OCI-LY1 (cell line): Measurements from ENCODE around the gene GPR176.

Experiments used
- H2AFZ ChIP-seq: fragments of 200-600 bp; sonication (generic), shearing (Covaris generic); 2 replicates; pipeline ENCODE4 v1.6.0; 2014; ENCODE audit warnings: antibody characterized with exemption, mild to moderate bottlenecking, low read length
- H3F3A ChIP-seq: fragments of 200-600 bp; sonication (generic), shearing (Covaris generic); 2 replicates; pipeline ENCODE4 v1.6.0; 2014; ENCODE audit warnings: mild to moderate bottlenecking, antibody characterized with exemption, low read length, moderate library complexity; ENCODE audit not compliant: insufficient read depth
- H3K27ac ChIP-seq: fragments of 200-600 bp; sonication (generic); 2 replicates; pipeline ENCODE4 v1.5.1; 2014; ENCODE audit warnings: low read length, mixed run types, mild to moderate bottlenecking, low read depth; ENCODE audit not compliant: poor library complexity, severe bottlenecking
- H3K27me3 ChIP-seq: fragments of 200-600 bp; sonication (generic); 2 replicates; pipeline ENCODE4 v1.6.0; 2014; ENCODE audit warnings: antibody characterized with exemption, mild to moderate bottlenecking, low read length, moderate library complexity; ENCODE audit not compliant: insufficient read depth
- H3K36me3 ChIP-seq: fragments of 200-600 bp; sonication (generic); 2 replicates; pipeline ENCODE4 v1.6.1; 2014; ENCODE audit warnings: mild to moderate bottlenecking, antibody characterized with exemption, low read length, moderate library complexity, mixed read lengths; ENCODE audit not compliant: insufficient read depth
- H3K4me1 ChIP-seq: fragments of 200-600 bp; sonication (generic); 2 replicates; pipeline ENCODE4 v1.5.1; 2014; ENCODE audit warnings: mild to moderate bottlenecking, low read length, moderate library complexity; ENCODE audit not compliant: insufficient read depth, severe bottlenecking
- H3K4me2 ChIP-seq: fragments of 200-600 bp; sonication (generic), shearing (Covaris generic); 2 replicates; pipeline ENCODE4 v1.6.1; 2014; ENCODE audit warnings: low read length
- H3K4me3 ChIP-seq: fragments of 200-600 bp; sonication (generic); 2 replicates; pipeline ENCODE4 v1.5.1; 2014; ENCODE audit warnings: low read length, low read depth, mild to moderate bottlenecking, mixed read lengths; ENCODE audit not compliant: poor library complexity, severe bottlenecking
- H3K79me2 ChIP-seq: fragments of 200-600 bp; shearing (Covaris generic); 2 replicates; pipeline ENCODE4 v1.6.1; 2016; ENCODE audit warnings: mixed run types, low read length, mixed read lengths; ENCODE audit not compliant: insufficient read depth
- H3K9ac ChIP-seq: fragments of 200-600 bp; sonication (generic), shearing (Covaris generic); 2 replicates; pipeline ENCODE4 v1.6.1; 2014; ENCODE audit warnings: mild to moderate bottlenecking, low read length, mixed read lengths
- H3K9me2 ChIP-seq: fragments of 200-600 bp; sonication (generic), shearing (Covaris generic); 2 replicates; pipeline ENCODE4 v1.6.1; 2014; ENCODE audit warnings: low read depth, mild to moderate bottlenecking, low read length, mixed read lengths
- H3K9me3 ChIP-seq: fragments of 200-600 bp; shearing (Covaris generic); 2 replicates; pipeline ENCODE4 v1.6.1; 2014; ENCODE audit warnings: low read length, mixed read lengths
- H4K20me1 ChIP-seq: fragments of 200-600 bp; sonication (generic), shearing (Covaris generic); 2 replicates; pipeline ENCODE4 v1.6.0; 2016; ENCODE audit warnings: mild to moderate bottlenecking, low read length; ENCODE audit not compliant: insufficient read depth
- CTCF ChIP-seq: fragments of 200-600 bp; sonication (generic), shearing (Covaris generic); IDR thresholded peaks from 2 replicates; pipeline ENCODE4 v1.5.1; 2017; ENCODE audit warnings: mild to moderate bottlenecking, antibody characterized with exemption, low read length, moderate library complexity, mixed read lengths
- EZH2 ChIP-seq: fragments of 200-600 bp; sonication (generic), shearing (Covaris generic); IDR thresholded peaks from 2 replicates; pipeline ENCODE4 v1.8.0; 2017; ENCODE audit warnings: borderline replicate concordance, mixed run types, mild to moderate bottlenecking, antibody characterized with exemption, low read length, moderate library complexity, mixed read lengths

The GPR176 gene

GRCh38 chr15:39934397-39935071 is 14.5 kb upstream of the GPR176 start:
- peaks cover 8% of the 10 kb centered on the region; the same call in 1 of the 2 replicates for H3K36me3 ChIP-seq
- H3K4me3 ChIP-seq: peak overlapping the region; percentile 76
- H3K4me2 ChIP-seq: peak overlapping the region; percentile 95
- peak overlapping the region; percentile 77 for H3K9ac ChIP-seq
- no peaks in the 10 kb centered on the region for H4K20me1 ChIP-seq
- H3K27ac ChIP-seq: peak overlapping the region; percentile 35
- TF ChIP-seq EZH2 (no peak), CTCF (no peak)
- H3F3A ChIP-seq: no peaks in the 10 kb centered on the region
- H3K27me3 ChIP-seq: no peaks in the 10 kb centered on the region
- H3K9me3 ChIP-seq: no peaks in the 10 kb centered on the region
- 0 out of 2 replicates have a peak overlapping the region, but pooled peaks have one; percentile 10 for H2AFZ ChIP-seq
- peaks cover 47% of the 10 kb centered on the region for H3K4me1 ChIP-seq
- no peaks in the 10 kb centered on the region for H3K9me2 ChIP-seq
- H3K79me2 ChIP-seq: peaks cover 6% of the 10 kb centered on the region; the same call in 1 of the 2 replicates

- Histone ChIP-seq H3K4me3 (no peak overlapping the region), H3K9ac (no peak overlapping the region), H3K27ac (no peak overlapping the region), H3K4me2 (no peak overlapping the region), H3K36me3 (peaks cover 8% of the 10 kb centered on the region; the same call in 1 of the 2 replicates), H3F3A (no peaks in the 10 kb centered on the region), H3K4me1 (peaks cover 23% of the 10 kb centered on the region), H3K27me3 (no peaks in the 10 kb centered on the region), H2AFZ (no peak overlapping the region), H4K20me1 (no peaks in the 10 kb centered on the region), H3K79me2 (no peaks in the 10 kb centered on the region), H3K9me3 (no peaks in the 10 kb centered on the region), H3K9me2 (no peaks in the 10 kb centered on the region)
- TF ChIP-seq CTCF (no peak), EZH2 (no peak)
Observed at GRCh38 chr15:39931615-39932014, 11.5 kb upstream of the GPR176 start.

- no peak overlapping the region for H3K4me3 ChIP-seq
- no peaks in the 10 kb centered on the region for H3K9me2 ChIP-seq
- no peaks in the 10 kb centered on the region for H4K20me1 ChIP-seq
Observed at GRCh38 chr15:39926526-39926925, 6.5 kb upstream of the GPR176 start.

More at GRCh38 chr15:39926526-39926925, 6.5 kb upstream of the GPR176 start:
- no peak for TF ChIP-seq EZH2
- H3K79me2 ChIP-seq: no peaks in the 10 kb centered on the region
- no peaks in the 10 kb centered on the region for H3K9me3 ChIP-seq
- no peaks in the 10 kb centered on the region for H3K27me3 ChIP-seq
- H3K36me3 ChIP-seq: no peaks in the 10 kb centered on the region
- H3F3A ChIP-seq: no peaks in the 10 kb centered on the region
- no peak overlapping the region for H3K4me2 ChIP-seq
- H3K9ac ChIP-seq: no peak overlapping the region
- H3K4me1 ChIP-seq: peaks cover 24% of the 10 kb centered on the region
- no peak overlapping the region for H2AFZ ChIP-seq
- H3K27ac ChIP-seq: no peak overlapping the region
